IMR-90 (cell line): ENCODE measurements around the gene PLXNB1. TPM values are rescaled to one million over a fixed set of nuclear protein-coding genes. Genes with fewer than 3 reads are reported as not detected.
A peak's percentile ranks its signal among the peaks of the same experiment; 100 is the strongest.

Experiments used
- ATAC-seq: fragments of 200-7000 bp; cut with Tn5 transposase; 2 replicates; pipeline ENCODE4 v1.9.1; 2020; ENCODE audit warnings: low read depth, mild to moderate bottlenecking, moderate library complexity
- BruUV-seq: library from RNA; stranded (reverse); fragments of 400-500 nt; replicated peaks from 2 replicates; lab custom pipeline; 2021; lab: Mats Ljungman, UMichigan
- CTCF ChIA-PET: fragments of 300-600 bp; formaldehyde crosslinking; extraction: SDS; loops from one replicate; lab custom pipeline; 2021; ENCODE audit warnings: antibody characterized with exemption; lab: Yijun Ruan, JAX
- POLR2A ChIA-PET: fragments of 300-600 bp; sonication (Branson Sonifier 250); formaldehyde crosslinking; loops from one replicate; lab custom pipeline; 2022; ENCODE audit warnings: antibody characterized with exemption; ENCODE audit not compliant: unreplicated experiment; lab: Charles Lee
- DNase-seq: peaks from one replicate; pipeline ENCODE4 v3.0.0; 2013
- H2AFZ ChIP-seq: replicated peaks from 2 replicates; pipeline ENCODE3; 2013; ENCODE audit warnings: low read length, mild to moderate bottlenecking; ENCODE audit not compliant: poor library complexity
- H2AK5ac ChIP-seq: 2 replicates; pipeline ENCODE4 v1.6.1; 2013; ENCODE audit warnings: low read depth, low read length, inconsistent platforms
- H2AK9ac ChIP-seq: replicated peaks from 2 replicates; pipeline ENCODE3; 2013; ENCODE audit warnings: mild to moderate bottlenecking, low read depth, low read length, moderate library complexity; ENCODE audit not compliant: poor library complexity
- H2BK120ac ChIP-seq: 2 replicates; pipeline ENCODE4 v1.6.1; 2013; ENCODE audit warnings: low read depth, low read length, inconsistent platforms
- H2BK15ac ChIP-seq: 3 replicates; pipeline ENCODE4 v1.6.1; 2013; ENCODE audit warnings: low read depth, low read length, inconsistent platforms
- H2BK20ac ChIP-seq: 2 replicates; pipeline ENCODE4 v1.6.1; 2013; ENCODE audit warnings: low read depth, mild to moderate bottlenecking, inconsistent platforms, low read length, moderate library complexity
- H2BK5ac ChIP-seq: 2 replicates; pipeline ENCODE4 v1.6.1; 2013; ENCODE audit warnings: mild to moderate bottlenecking, low read depth, low read length, inconsistent platforms; ENCODE audit not compliant: poor library complexity, severe bottlenecking
- H3K14ac ChIP-seq: replicated peaks from 2 replicates; pipeline ENCODE4 v1.6.1; 2013; ENCODE audit warnings: low read depth, low read length, inconsistent platforms
- H3K18ac ChIP-seq: 2 replicates; pipeline ENCODE4 v1.6.1; 2013; ENCODE audit warnings: low read depth, low read length, control low read depth
- H3K23ac ChIP-seq: 2 replicates; pipeline ENCODE4 v1.6.1; 2013; ENCODE audit warnings: low read depth, low read length, inconsistent platforms
- H3K27ac ChIP-seq: 2 replicates; pipeline ENCODE4 v1.5.1; 2013; ENCODE audit warnings: mild to moderate bottlenecking, control low read depth, low read length; ENCODE audit not compliant: insufficient read depth
- H3K27me3 ChIP-seq: 2 replicates; pipeline ENCODE4 v1.6.1; 2013; ENCODE audit warnings: low read length; ENCODE audit not compliant: control insufficient read depth, insufficient read depth
- H3K36me3 ChIP-seq: 2 replicates; pipeline ENCODE4 v1.6.1; 2013; ENCODE audit warnings: low read length, mixed read lengths; ENCODE audit not compliant: control insufficient read depth, insufficient read depth
- H3K4ac ChIP-seq: 2 replicates; pipeline ENCODE4 v1.6.1; 2013; ENCODE audit warnings: low read depth, low read length, inconsistent platforms
- H3K4me1 ChIP-seq: 2 replicates; pipeline ENCODE4 v1.6.1; 2013; ENCODE audit warnings: low read length, mixed read lengths; ENCODE audit not compliant: control insufficient read depth, insufficient read depth
- H3K4me2 ChIP-seq: 2 replicates; pipeline ENCODE4 v1.6.1; 2013; ENCODE audit warnings: low read depth, mild to moderate bottlenecking, control low read depth, low read length, moderate library complexity
- H3K4me3 ChIP-seq: 2 replicates; pipeline ENCODE4 v1.5.1; 2013; ENCODE audit warnings: low read depth, mild to moderate bottlenecking, control low read depth, low read length, moderate library complexity; ENCODE audit not compliant: insufficient read depth
- H3K56ac ChIP-seq: 2 replicates; pipeline ENCODE4 v1.6.1; 2013; ENCODE audit warnings: low read length, inconsistent platforms; ENCODE audit not compliant: insufficient read depth; ENCODE audit errors: extremely low read depth
- H3K79me1 ChIP-seq, 2 experiments: 2 replicates each; pipeline ENCODE4 v1.6.1; 2013; ENCODE audit warnings: low read length in 2 of 2, inconsistent platforms in 1 of 2, low read depth in 1 of 2
- H3K9ac ChIP-seq: 2 replicates; pipeline ENCODE4 v1.6.1; 2013; ENCODE audit warnings: low read depth, low read length, control low read depth
- H3K9me1 ChIP-seq: 2 replicates; pipeline ENCODE4 v1.6.1; 2013; ENCODE audit warnings: low read length, inconsistent platforms; ENCODE audit not compliant: insufficient read depth
- H3K9me3 ChIP-seq: 2 replicates; pipeline ENCODE4 v1.6.1; 2013; ENCODE audit warnings: low read length; ENCODE audit not compliant: control insufficient read depth, insufficient read depth
- H4K20me1 ChIP-seq: 2 replicates; pipeline ENCODE4 v1.6.1; 2013; ENCODE audit warnings: low read length, inconsistent platforms; ENCODE audit not compliant: insufficient read depth
- H4K5ac ChIP-seq: 2 replicates; pipeline ENCODE4 v1.6.1; 2013; ENCODE audit warnings: mild to moderate bottlenecking, low read depth, low read length, control low read depth
- H4K8ac ChIP-seq, 2 experiments: 2 replicates each; pipeline ENCODE4 v1.6.1; 2013; ENCODE audit warnings: low read depth in 2 of 2, low read length in 2 of 2, control low read depth in 1 of 2, inconsistent platforms in 1 of 2
- H4K91ac ChIP-seq: 2 replicates; pipeline ENCODE4 v1.6.1; 2013; ENCODE audit warnings: low read depth, low read length, inconsistent platforms; ENCODE audit not compliant: insufficient read depth
- BHLHE40 ChIP-seq: fragments of 150-350 bp; IDR thresholded peaks from 2 replicates; pipeline ENCODE4 v1.6.1; 2016; ENCODE audit warnings: mild to moderate bottlenecking, low read depth, low read length
- CEBPB ChIP-seq: IDR thresholded peaks from 2 replicates; pipeline ENCODE4 v1.6.1; 2012; ENCODE audit warnings: low read depth, low read length, improper control_type of control experiment
- CHD1 ChIP-seq: IDR thresholded peaks from 2 replicates; pipeline ENCODE4 v1.6.1; 2012; ENCODE audit warnings: low read depth, low read length, improper control_type of control experiment
- CTCF ChIP-seq: conservative IDR thresholded peaks from 2 replicates; pipeline ENCODE4 v1.5.1; 2012; ENCODE audit warnings: mild to moderate bottlenecking, low read depth, low read length, improper control_type of control experiment
- FOS ChIP-seq: fragments of 150-350 bp; IDR thresholded peaks from 2 replicates; pipeline ENCODE4 v1.6.1; 2016; ENCODE audit warnings: low read depth, low read length
- MAFK ChIP-seq: IDR thresholded peaks from 2 replicates; pipeline ENCODE4 v1.6.1; 2012; ENCODE audit warnings: low read depth, low read length, improper control_type of control experiment
- MAZ ChIP-seq: IDR thresholded peaks from 2 replicates; pipeline ENCODE4 v1.6.1; 2012; ENCODE audit warnings: low read depth, mild to moderate bottlenecking, low read length, improper control_type of control experiment, moderate library complexity, borderline replicate concordance
- MXI1 ChIP-seq: IDR thresholded peaks from 2 replicates; pipeline ENCODE4 v1.6.1; 2012; ENCODE audit warnings: low read depth, mild to moderate bottlenecking, low read length, moderate library complexity, borderline replicate concordance
- NFE2L2 ChIP-seq: fragments of 150-350 bp; IDR thresholded peaks from 2 replicates; pipeline ENCODE4 v1.6.1; 2016; ENCODE audit warnings: low read depth, mild to moderate bottlenecking, low read length
- POLR2A ChIP-seq: IDR thresholded peaks from 2 replicates; pipeline ENCODE4 v1.6.1; 2012; ENCODE audit warnings: mild to moderate bottlenecking, low read depth, low read length
- RAD21 ChIP-seq: IDR thresholded peaks from 2 replicates; pipeline ENCODE4 v1.6.1; 2012; ENCODE audit warnings: low read length, improper control_type of control experiment
- RCOR1 ChIP-seq: IDR thresholded peaks from 2 replicates; pipeline ENCODE4 v1.6.1; 2012; ENCODE audit warnings: mild to moderate bottlenecking, low read length, improper control_type of control experiment; ENCODE audit not compliant: insufficient replicate concordance
- RFX5 ChIP-seq: IDR thresholded peaks from 2 replicates; pipeline ENCODE4 v1.8.0; 2012; ENCODE audit warnings: low read depth, mild to moderate bottlenecking, low read length, moderate library complexity
- SMC3 ChIP-seq: fragments of 150-350 bp; IDR thresholded peaks from 2 replicates; pipeline ENCODE4 v1.6.1; 2016; ENCODE audit warnings: low read depth, mild to moderate bottlenecking, antibody characterized with exemption, low read length, moderate library complexity
- WGBS, 2 experiments: methylation state at CpG; one replicate each; pipeline versions ENCODE4 v1.1.5 to v1.1.7; 2013; ENCODE audit warnings: missing lambda C conversion rate in 2 of 2; ENCODE audit not compliant: insufficient read length in 1 of 2; ENCODE audit errors: extremely low coverage in 2 of 2; 5-methylcytosine and 5-hydroxymethylcytosine counted together
- dilution Hi-C: fragments of 300-500 bp; cut with HindIII; formaldehyde crosslinking; loops from one replicate; pipeline ENCODE4 v1.14.3; 2018; ENCODE audit warnings: low sequenced_read_pairs; ENCODE audit not compliant: unreplicated experiment
- in situ Hi-C: fragments of 300-500 bp; cut with MboI; formaldehyde crosslinking; loops from 3 replicates; pipeline ENCODE4 v1.14.3; 2019; ENCODE audit warnings: low sequenced_read_pairs, inconsistent platforms, mixed read lengths
- intact Hi-C: fragments of 100-400 bp; cut with micrococcal nuclease; formaldehyde crosslinking; loops from 2 replicates; pipeline ENCODE4 v1.10.0; 2022
- polyA plus RNA-seq, 3 experiments: library from polyadenylated mRNA; depleted of rRNA; stranded (reverse); fragments of >200 nt; gene quantifications; 2 replicates each; pipeline ENCODE4 v1.2.3, GENCODE V29; 2012; ENCODE audit warnings: low replicate concordance in 1 of 3
- total RNA-seq: library from RNA; depleted of rRNA; stranded (reverse); fragments of >200 nt; gene quantifications from 2 replicates; pipeline ENCODE4 v1.2.3, GENCODE V29; 2012
- TF ChIP-seq, protein P1 (sequence below): fragments of 150-350 bp; IDR thresholded peaks from 2 replicates; pipeline ENCODE4 v1.6.1; 2016; ENCODE audit warnings: low read depth, mild to moderate bottlenecking, low read length, moderate library complexity, borderline replicate concordance
- TF ChIP-seq, protein P2 (sequence below): fragments of 150-350 bp; IDR thresholded peaks from 2 replicates; pipeline ENCODE4 v1.6.1; 2017; ENCODE audit warnings: mild to moderate bottlenecking, antibody characterized with exemption, low read length, low read depth

PLXNB1 gene
- total and polyA plus RNA-seq, 2 of the 4 experiments (the other 2 are of a cell fraction) = 5.2 to 25.3 TPM

DNA sequence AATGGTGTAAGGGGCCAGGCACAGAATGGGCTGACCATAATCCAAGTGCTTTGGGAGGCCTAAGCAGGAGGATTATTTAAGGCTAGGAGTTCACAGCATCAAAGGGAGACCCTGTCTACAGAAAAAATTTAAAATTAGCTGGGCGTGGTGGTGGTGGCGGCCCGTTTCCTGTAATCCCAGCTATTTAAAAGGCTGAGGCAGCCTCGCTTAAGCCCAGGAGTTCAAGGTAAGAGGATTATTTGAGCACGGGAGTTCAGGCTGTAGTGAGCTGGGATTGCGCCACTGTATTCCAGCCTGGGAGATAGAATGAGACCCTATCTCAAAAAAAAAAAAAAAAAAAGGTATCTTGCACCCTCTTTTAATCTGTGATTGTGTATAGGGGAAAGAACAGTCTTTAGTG is 12.1 kb upstream of the PLXNB1 start:
- no peak overlapping the region for H3K27ac ChIP-seq
- ChIA-PET POLR2A (interaction anchor here (0.6 kb wide), 1 partner anchor 249 kb away, joined by 14 read pairs; no protein-coding TSS in a partner anchor), CTCF (interaction anchor here (0.6 kb wide), 1 partner anchor 9 kb away, joined by 3 read pairs; no protein-coding TSS in a partner anchor)
- peaks cover 44 to 50% of the 10 kb centered on the region in 2 experiments for H3K79me1 ChIP-seq
- H2BK5ac ChIP-seq = no peak overlapping the region
- H4K91ac ChIP-seq = no peak overlapping the region
- H2BK20ac ChIP-seq = no peak overlapping the region
- no peak overlapping the region for H4K8ac ChIP-seq
- no TSS peak for BruUV-seq
- peaks cover 4% of the 10 kb centered on the region for H3K4me1 ChIP-seq
- peak overlapping the region; percentile 52; the same call in 1 of the 2 replicates for H3K23ac ChIP-seq
- H3K36me3 ChIP-seq = peaks cover 15% of the 10 kb centered on the region
- no peak overlapping the region for H3K4ac ChIP-seq
- H3K27me3 ChIP-seq = no peaks in the 10 kb centered on the region
- DNase-seq = no peak
- ATAC-seq = no peak
- dilution Hi-C loops (no loop called here), in situ Hi-C loops (no loop called here), intact Hi-C loops (loop anchor here (10.0 kb wide), 1 partner anchor 193 kb away; the partner anchor contains the start of gene SLC26A6)
- 0 out of 2 replicates have a peak, but pooled peaks cover 4% of the 10 kb centered on the region for H3K9me1 ChIP-seq
- no peak overlapping the region for H2BK15ac ChIP-seq
- no peaks in the 10 kb centered on the region for H3K9me3 ChIP-seq
- H2BK120ac ChIP-seq = no peak overlapping the region
- TF ChIP-seq, protein P1, sequence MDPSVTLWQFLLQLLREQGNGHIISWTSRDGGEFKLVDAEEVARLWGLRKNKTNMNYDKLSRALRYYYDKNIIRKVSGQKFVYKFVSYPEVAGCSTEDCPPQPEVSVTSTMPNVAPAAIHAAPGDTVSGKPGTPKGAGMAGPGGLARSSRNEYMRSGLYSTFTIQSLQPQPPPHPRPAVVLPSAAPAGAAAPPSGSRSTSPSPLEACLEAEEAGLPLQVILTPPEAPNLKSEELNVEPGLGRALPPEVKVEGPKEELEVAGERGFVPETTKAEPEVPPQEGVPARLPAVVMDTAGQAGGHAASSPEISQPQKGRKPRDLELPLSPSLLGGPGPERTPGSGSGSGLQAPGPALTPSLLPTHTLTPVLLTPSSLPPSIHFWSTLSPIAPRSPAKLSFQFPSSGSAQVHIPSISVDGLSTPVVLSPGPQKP = no peak
- no peak for TF ChIP-seq RCOR1
- no peak for TF ChIP-seq CEBPB
- no peak for TF ChIP-seq FOS
- TF ChIP-seq MAZ = no peak
- no peak for TF ChIP-seq SMC3
- TF ChIP-seq NFE2L2 = no peak
- no peak for TF ChIP-seq CTCF
- TF ChIP-seq POLR2A = no peak
- TF ChIP-seq BHLHE40 = no peak
- no peak for TF ChIP-seq RAD21
- no peak for TF ChIP-seq MXI1
- no peak for TF ChIP-seq MAFK
- TF ChIP-seq, protein P2, sequence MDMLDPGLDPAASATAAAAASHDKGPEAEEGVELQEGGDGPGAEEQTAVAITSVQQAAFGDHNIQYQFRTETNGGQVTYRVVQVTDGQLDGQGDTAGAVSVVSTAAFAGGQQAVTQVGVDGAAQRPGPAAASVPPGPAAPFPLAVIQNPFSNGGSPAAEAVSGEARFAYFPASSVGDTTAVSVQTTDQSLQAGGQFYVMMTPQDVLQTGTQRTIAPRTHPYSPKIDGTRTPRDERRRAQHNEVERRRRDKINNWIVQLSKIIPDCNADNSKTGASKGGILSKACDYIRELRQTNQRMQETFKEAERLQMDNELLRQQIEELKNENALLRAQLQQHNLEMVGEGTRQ = no peak
- no peak for TF ChIP-seq RFX5
- TF ChIP-seq CHD1 = no peak
- H2AK9ac ChIP-seq = no peak overlapping the region
- no peak overlapping the region for H4K5ac ChIP-seq
- H3K4me2 ChIP-seq = no peak overlapping the region
- no peak overlapping the region for H3K4me3 ChIP-seq
- H3K18ac ChIP-seq = no peak overlapping the region
- H3K9ac ChIP-seq = no peak overlapping the region
- peaks cover 6% of the 10 kb centered on the region; the same call in 1 of the 2 replicates for H4K20me1 ChIP-seq
- H3K56ac ChIP-seq = no peak overlapping the region
- no peak overlapping the region for H3K14ac ChIP-seq
- no CpG with 5 or more reads among the region's 6 CpGs for WGBS, 2 experiments
- no peak overlapping the region for H2AFZ ChIP-seq
- no peak overlapping the region for H2AK5ac ChIP-seq
